B cell (primary cell): ENCODE results near the gene DNAJC4. TPM values are rescaled to one million over a fixed set of nuclear protein-coding genes. Genes with fewer than 3 reads are reported as not detected.

ENCODE experiments used
- ATAC-seq: fragments of 200-7000 bp; cut with Tn5 transposase; one replicate; pipeline ENCODE4 v1.10.0; 2021; ENCODE audit warnings: low read depth, mild to moderate bottlenecking, moderate number of reproducible peaks, moderate library complexity
- CTCF ChIA-PET: fragments of 350-600 bp; sonication (Branson Sonifier 250); formaldehyde crosslinking; loops from one replicate; lab custom pipeline; 2021; ENCODE audit warnings: antibody characterized with exemption, inconsistent platforms; lab: Charles Lee
- POLR2A ChIA-PET: fragments of 350-600 bp; sonication (Branson Sonifier 250); formaldehyde crosslinking; loops from one replicate; lab custom pipeline; 2021; ENCODE audit warnings: antibody characterized with exemption; lab: Charles Lee
- DNase-seq: peaks from one replicate; pipeline ENCODE4 v3.0.0; 2013
- H2AFZ ChIP-seq: 2 replicates; pipeline ENCODE4 v1.6.1; 2012; ENCODE audit warnings: mild to moderate bottlenecking, low read depth, low read length; ENCODE audit not compliant: insufficient read depth, poor library complexity, severe bottlenecking
- H3K27ac ChIP-seq, 2 donors: 1 replicate in 1 of 2; 2 replicates in 1 of 2; pipeline ENCODE4 v1.5.1; 2012 to 2013; ENCODE audit warnings: low read length in 2 of 2, mild to moderate bottlenecking in 2 of 2, moderate library complexity in 1 of 2
- H3K27me3 ChIP-seq, 4 experiments: fragments of 200-600 bp in 1 of 4; sonication (generic) in 1 of 4; replicated peaks in 1 of 4; 1 replicate in 2 of 4; 2 replicates in 2 of 4; pipeline versions ENCODE4 v1.6.1 to v1.7.0; 2013 to 2016; ENCODE audit warnings: low read length in 3 of 4, mild to moderate bottlenecking in 2 of 4, mixed read lengths in 1 of 4, moderate library complexity in 1 of 4; ENCODE audit not compliant: insufficient read depth in 4 of 4, control insufficient read depth in 3 of 4; ENCODE audit errors: control extremely low read depth in 1 of 4
- H3K36me3 ChIP-seq, 2 experiments: replicated peaks in 1 of 2; 1 replicate in 1 of 2; 2 replicates in 1 of 2; pipeline versions ENCODE4 v1.6.1 to v1.7.1; 2013; ENCODE audit warnings: low read length in 1 of 2; ENCODE audit not compliant: insufficient read depth in 2 of 2, control insufficient read depth in 1 of 2; ENCODE audit errors: control extremely low read depth in 1 of 2, extremely low read depth in 1 of 2
- H3K4me1 ChIP-seq, 2 donors: fragments of 200-600 bp in 1 of 2; sonication (generic) in 1 of 2; 1 replicate in 1 of 2; 2 replicates in 1 of 2; pipeline versions ENCODE4 v1.5.1 to v1.6.1; 2013 to 2017; ENCODE audit warnings: low read length in 2 of 2; ENCODE audit not compliant: control insufficient read depth in 2 of 2, insufficient read depth in 2 of 2
- H3K4me2 ChIP-seq: replicated peaks from 2 replicates; pipeline ENCODE3; 2012; ENCODE audit warnings: mild to moderate bottlenecking, low read depth, low read length; ENCODE audit not compliant: poor library complexity, severe bottlenecking
- H3K4me3 ChIP-seq, 5 experiments: fragments of 200-600 bp in 1 of 5; sonication (generic) in 1 of 5; 1 replicate in 3 of 5; 2 replicates in 2 of 5; pipeline versions ENCODE4 v1.5.1 to v1.7.0; 2011 to 2016; ENCODE audit warnings: low read length in 4 of 5, mild to moderate bottlenecking in 4 of 5, low read depth in 2 of 5, control low read depth in 1 of 5, moderate library complexity in 1 of 5; ENCODE audit not compliant: insufficient read depth in 1 of 5; ENCODE audit errors: control extremely low read depth in 1 of 5, extremely low read depth in 1 of 5
- H3K79me2 ChIP-seq: fragments of 200-600 bp; sonication (generic); one replicate; pipeline ENCODE4 v1.6.0; 2016; ENCODE audit warnings: low read length; ENCODE audit not compliant: control insufficient read depth, insufficient read depth
- H3K9ac ChIP-seq: fragments of 200-600 bp; sonication (generic); 2 replicates; pipeline ENCODE4 v1.6.1; 2017; ENCODE audit warnings: mild to moderate bottlenecking, low read length, moderate library complexity
- H3K9me3 ChIP-seq, 3 donors: one replicate each; pipeline versions ENCODE4 v1.6.1 to v1.7.1; 2013; ENCODE audit warnings: low read length in 2 of 3; ENCODE audit not compliant: control insufficient read depth in 2 of 3, insufficient read depth in 1 of 3; ENCODE audit errors: control extremely low read depth in 1 of 3
- H4K20me1 ChIP-seq: 2 replicates; pipeline ENCODE4 v1.6.0; 2012; ENCODE audit warnings: mild to moderate bottlenecking, low read length; ENCODE audit not compliant: insufficient read depth, control insufficient read depth, poor library complexity, severe bottlenecking
- H3K27ac Mint-ChIP-seq: one replicate; pipeline ENCODE4 v1.8.0; 2021; ENCODE audit warnings: mixed read lengths
- H3K27me3 Mint-ChIP-seq: one replicate; pipeline ENCODE4 v1.8.0; 2021; ENCODE audit warnings: mixed read lengths
- H3K4me1 Mint-ChIP-seq: one replicate; pipeline ENCODE4 v1.8.0; 2021; ENCODE audit warnings: mixed read lengths
- H3K4me3 Mint-ChIP-seq: one replicate; pipeline ENCODE4 v1.8.0; 2021; ENCODE audit warnings: mixed read lengths
- H3K9me3 Mint-ChIP-seq: one replicate; pipeline ENCODE4 v1.8.0; 2022; ENCODE audit warnings: mixed read lengths; ENCODE audit not compliant: insufficient read depth
- CTCF ChIP-seq: fragments of 200-600 bp; IDR thresholded peaks from one replicate; pipeline ENCODE4 v1.8.0; 2022; ENCODE audit warnings: antibody characterized with exemption, mild to moderate bottlenecking
- EZH2 ChIP-seq: IDR thresholded peaks from 2 replicates; pipeline ENCODE4 v1.6.1; 2012; ENCODE audit warnings: borderline replicate concordance, low read depth, mild to moderate bottlenecking, moderate library complexity, low read length; ENCODE audit not compliant: insufficient read depth, poor library complexity, severe bottlenecking
- WGBS: methylation state at CpG from one replicate; pipeline ENCODE4 v1.1.5; 2013; ENCODE audit warnings: missing lambda C conversion rate; ENCODE audit not compliant: insufficient coverage; 5-methylcytosine and 5-hydroxymethylcytosine counted together
- intact Hi-C: fragments of 100-400 bp; cut with micrococcal nuclease; formaldehyde crosslinking; loops from one replicate; pipeline ENCODE4 v1.10.0; 2022
- polyA plus RNA-seq: library from polyadenylated mRNA; depleted of rRNA; stranded (reverse); fragments of >200 nt; gene quantifications from 2 replicates; pipeline ENCODE4 v1.2.3, GENCODE V29; 2012
- total RNA-seq, 2 donors: library from RNA; stranded (reverse); fragments of 120-200 nt in 1 of 2; gene quantifications; 1 replicate in 1 of 2; 2 replicates in 1 of 2; pipeline versions ENCODE4 v1.2.3 to v1.2.4, GENCODE V29; 2013 to 2022

DNAJC4 gene
- total and polyA plus RNA-seq, 2 donors (not counting 1 experiment from before 2014, with no cell fraction given) = 74.4 to 105 TPM

GRCh38 chr11:64203421-64204079 is 26.8 kb upstream of the DNAJC4 start:
- Histone ChIP-seq H3K4me1 (peaks cover 29 to 38% of the 10 kb centered on the region in 2 donors), H3K9ac (no peak overlapping the region), H3K27ac (no peak overlapping the region), H3K79me2 (peaks cover 24% of the 10 kb centered on the region), H3K4me3 (no peak overlapping the region), H3K27me3 (no peaks in the 10 kb centered on the region), H3K4me2 (no peak overlapping the region), H2AFZ (no peak overlapping the region), H4K20me1 (peaks cover 9% of the 10 kb centered on the region), H3K36me3 (peaks cover 0 to 44% of the 10 kb centered on the region in 2 experiments), H3K9me3 (no peaks in the 10 kb centered on the region)
- H3K4me1 Mint-ChIP-seq = peaks cover 36% of the 10 kb centered on the region
- no peak overlapping the region for H3K27ac Mint-ChIP-seq
- no peak for TF ChIP-seq EZH2
- TF ChIP-seq CTCF = no peak
- no peaks in the 10 kb centered on the region for H3K9me3 Mint-ChIP-seq
- DNase-seq (no peak), ATAC-seq (no peak)
- ChIA-PET CTCF (interaction anchor here (1.2 to 10.3 kb wide), 19 partner anchors 8 to 451 kb away, joined by 4 to 243 read pairs (median 11); partner anchors contain the start of genes CATSPERZ, DNAJC4, ESRRA and NUDT22), POLR2A (interaction anchor here (0.7 to 4.8 kb wide), 3 partner anchors 22 to 101 kb away, joined by 6 to 78 read pairs (median 21); partner anchors contain the start of genes ESRRA, NUDT22 and TRPT1)
- H3K4me3 Mint-ChIP-seq = no peak overlapping the region
- no peaks in the 10 kb centered on the region for H3K27me3 Mint-ChIP-seq
- intact Hi-C loops = loop anchor here (1.0 to 10.0 kb wide), 3 partner anchors 66 to 451 kb away; no protein-coding TSS in a partner anchor
- 97% methylated on average over 24 of the region's 27 CpGs for WGBS

- WGBS = 97% methylated on average over 6 of the region's 16 CpGs
- Histone ChIP-seq H3K27ac (no peak overlapping the region), H2AFZ (no peak overlapping the region), H3K4me3 (no peak overlapping the region), H3K36me3 (peaks cover 0 to 47% of the 10 kb centered on the region in 2 experiments), H3K4me2 (no peak overlapping the region), H3K9me3 (no peaks in the 10 kb centered on the region), H3K27me3 (no peaks in the 10 kb centered on the region), H3K79me2 (peaks cover 29% of the 10 kb centered on the region), H4K20me1 (peaks cover 14% of the 10 kb centered on the region), H3K9ac (no peak overlapping the region), H3K4me1 (peaks cover 30 to 43% of the 10 kb centered on the region in 2 donors)
- ATAC-seq = no peak
- TF ChIP-seq CTCF = no peak
- TF ChIP-seq EZH2 = no peak
- H3K27ac Mint-ChIP-seq = peak overlapping the region; percentile 26
- no peaks in the 10 kb centered on the region for H3K27me3 Mint-ChIP-seq
- no peaks in the 10 kb centered on the region for H3K9me3 Mint-ChIP-seq
- ChIA-PET POLR2A (interaction anchor here (0.7 to 4.8 kb wide), 9 partner anchors 22 to 449 kb away, joined by 3 to 78 read pairs (median 6); partner anchors contain the start of genes ESRRA, FKBP2, NUDT22 and PPP1R14B), CTCF (interaction anchor here (0.6 to 10.3 kb wide), 38 partner anchors 9 to 450 kb away, joined by 3 to 243 read pairs (median 6); partner anchors contain the start of genes BAD, CATSPERZ, DNAJC4 and ESRRA)
- intact Hi-C loops = loop anchor here (1.0 to 10.0 kb wide), 3 partner anchors 65 to 451 kb away; no protein-coding TSS in a partner anchor
- H3K4me1 Mint-ChIP-seq = peaks cover 41% of the 10 kb centered on the region
- H3K4me3 Mint-ChIP-seq = no peak overlapping the region
- DNase-seq = no peak
Measured at GRCh38 chr11:64204080-64204440, 26.3 kb upstream of the DNAJC4 start.
